Activated CD4-positive, CD25-positive, alpha-beta regulatory T cell (primary cell): Measurements from ENCODE around the gene RERG.
"Not testable (repeated sequence)": the region's sequence is repeated elsewhere in the genome, so short reads cannot be mapped to it uniquely, and the experiment has no call there.

Experiments
- DNase-seq, 4 experiments: peaks; one replicate each; lab custom pipeline; 2025; lab: John Stamatoyannopoulos, UW

Gene RERG

GRCh38 chr12:15143467-15143866 lies 77.8 kb downstream of the RERG start:
- no peak for DNase-seq

GRCh38 chr12:15142711-15143110 lies 78.5 kb downstream of the RERG start:
- no peak for DNase-seq

- DNase-seq, result no peak
Observed at GRCh38 chr12:15131431-15131830, 89.8 kb downstream of the RERG start.

- DNase-seq, result no peak
Observed at GRCh38 chr12:15130541-15130940, 90.7 kb downstream of the RERG start.

DNA sequence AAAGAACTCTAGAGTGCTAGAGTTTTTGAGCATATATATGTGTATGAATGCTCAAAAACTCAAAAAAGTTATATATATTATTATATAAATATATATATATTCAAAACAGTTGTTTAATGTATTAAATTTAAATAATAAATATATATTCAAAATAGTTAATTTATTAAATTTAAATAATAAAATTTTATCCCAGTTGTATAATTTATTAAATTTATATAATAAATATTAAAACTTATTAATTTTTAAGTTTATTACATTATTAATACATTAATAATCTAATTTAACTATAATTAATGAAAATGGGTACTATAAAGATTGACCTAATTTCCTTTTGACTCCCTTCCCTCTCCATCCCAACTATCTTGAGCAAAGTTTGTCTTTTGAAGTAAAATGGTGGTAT lies 97.8 kb downstream of the RERG start:
- no peak for DNase-seq

DNA sequence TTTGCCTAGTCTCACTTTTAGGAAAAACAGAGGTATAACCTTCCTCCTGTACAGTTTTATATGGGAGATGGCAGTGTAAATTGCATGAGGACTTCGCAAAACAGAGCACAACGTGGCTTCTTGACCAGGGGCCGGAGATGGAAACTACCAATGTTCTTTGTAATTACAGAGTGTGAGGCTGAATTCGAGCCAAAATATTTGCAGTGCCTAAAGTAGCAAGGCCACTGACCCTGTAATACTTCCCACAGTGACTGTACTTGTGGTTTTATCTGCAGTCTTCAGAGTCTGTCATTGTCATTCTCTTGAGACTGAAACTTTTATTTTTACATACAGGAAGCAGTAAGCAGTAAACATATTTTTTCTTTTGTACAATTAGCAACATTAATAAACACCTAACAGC lies 98.9 kb downstream of the RERG start:
- no peak for DNase-seq

- no peak for DNase-seq
Observed at GRCh38 chr12:15118955-15119354, 102.3 kb downstream of the RERG start.

DNA sequence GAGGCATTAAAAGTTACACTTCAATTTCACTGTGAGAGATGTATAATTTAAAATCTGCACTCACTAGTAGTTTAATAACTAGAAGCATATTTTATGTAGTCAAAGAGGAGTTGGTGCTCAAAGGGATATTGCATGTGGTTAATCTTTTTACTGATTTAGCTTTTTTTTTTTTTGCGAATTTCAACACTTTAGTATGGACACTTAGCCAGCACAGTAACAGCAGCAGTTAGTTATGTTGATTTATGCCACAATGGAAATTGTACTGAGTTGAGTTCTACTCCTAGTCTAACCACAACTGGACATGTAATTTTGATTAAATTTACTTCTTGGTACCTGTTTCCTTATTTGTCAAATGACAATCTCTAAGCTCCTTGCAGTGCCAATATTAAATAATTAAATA lies 104.2 kb downstream of the RERG start:
- DNase-seq, result no peak

DNA sequence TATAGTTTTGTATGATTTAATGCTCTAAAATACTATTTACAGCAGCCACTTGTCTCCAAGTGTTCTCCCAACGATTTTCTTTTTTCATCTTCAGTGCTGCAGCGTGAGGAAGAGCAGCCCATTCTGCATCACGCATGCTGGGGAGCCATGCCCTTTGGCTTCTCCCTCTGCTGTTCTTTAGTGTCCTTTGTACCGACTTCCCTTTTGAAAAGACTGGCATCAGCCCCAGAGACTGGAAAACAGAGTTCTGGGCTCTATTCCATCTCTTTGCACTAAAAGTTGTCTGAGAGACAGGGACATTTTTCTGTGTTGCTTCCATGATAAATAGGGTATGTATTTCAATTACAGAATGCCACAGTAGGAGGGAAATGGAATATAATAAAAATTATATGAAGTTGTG lies 105.1 kb downstream of the RERG start:
- no peak for DNase-seq

DNA sequence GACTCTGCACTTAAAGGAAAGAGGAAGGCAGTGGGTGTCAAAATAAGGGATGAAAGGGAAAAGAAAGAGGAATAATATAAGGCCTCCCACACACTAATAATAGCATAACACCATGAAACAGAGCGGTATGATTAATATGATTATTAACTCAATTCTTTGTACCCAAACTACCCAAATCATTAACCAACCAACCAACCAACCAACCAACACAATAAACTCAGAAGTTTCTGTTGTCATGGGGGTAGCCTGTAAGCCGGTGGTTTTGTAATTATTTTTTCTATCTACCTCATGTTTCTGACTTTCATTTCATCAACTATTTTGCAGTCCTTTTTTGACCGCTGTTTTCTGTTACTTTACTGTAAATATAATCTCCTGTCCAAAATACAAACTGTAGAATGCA lies 105.8 kb downstream of the RERG start:
- no peak for DNase-seq

DNA sequence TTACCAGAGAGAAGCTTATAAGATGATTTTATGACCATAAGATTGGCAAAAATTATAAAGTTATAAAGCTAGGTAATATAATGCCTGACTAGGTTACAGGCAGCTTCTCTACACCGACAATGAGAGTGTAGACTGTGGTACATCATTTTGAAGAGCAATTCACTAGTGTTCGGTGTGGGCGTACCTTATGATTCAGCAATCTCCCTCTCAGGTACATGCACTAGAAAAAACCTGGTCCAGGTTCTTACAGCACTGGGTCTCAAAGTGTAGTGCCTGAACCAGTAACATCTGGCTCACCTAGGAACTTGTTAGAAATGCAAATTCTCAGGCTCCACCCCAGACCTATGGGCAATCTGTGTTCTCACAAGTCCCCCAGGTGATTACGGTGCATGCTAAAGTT lies 106.7 kb downstream of the RERG start:
- no peak for DNase-seq

- no peak for DNase-seq
Observed at GRCh38 chr12:15092826-15093225, 128.4 kb downstream of the RERG start.

GRCh38 chr12:15090441-15090840 lies 130.8 kb downstream of the RERG start:
- DNase-seq, result no peak

DNA sequence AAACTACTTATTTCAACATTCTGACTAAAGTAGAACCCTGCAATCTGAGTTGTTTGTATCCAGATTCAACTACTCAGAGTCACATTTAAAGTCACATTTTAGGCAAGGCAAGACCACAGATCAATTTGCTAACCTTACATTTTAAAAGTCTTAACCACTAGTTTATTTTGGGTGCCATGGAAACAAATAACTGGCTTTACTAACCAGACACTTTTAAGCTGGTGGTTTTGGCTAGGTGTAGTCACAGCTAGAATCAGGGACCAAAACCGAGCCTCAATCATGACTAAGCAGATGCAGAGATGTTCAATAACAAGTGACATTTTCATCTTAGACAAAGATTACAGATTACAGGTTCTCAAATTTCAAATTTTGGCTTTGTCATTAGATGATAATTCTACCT lies 133.1 kb downstream of the RERG start:
- no peak for DNase-seq

- not testable (repeated sequence) for DNase-seq
Observed at GRCh38 chr12:15077751-15078150, 143.5 kb downstream of the RERG start.

DNA sequence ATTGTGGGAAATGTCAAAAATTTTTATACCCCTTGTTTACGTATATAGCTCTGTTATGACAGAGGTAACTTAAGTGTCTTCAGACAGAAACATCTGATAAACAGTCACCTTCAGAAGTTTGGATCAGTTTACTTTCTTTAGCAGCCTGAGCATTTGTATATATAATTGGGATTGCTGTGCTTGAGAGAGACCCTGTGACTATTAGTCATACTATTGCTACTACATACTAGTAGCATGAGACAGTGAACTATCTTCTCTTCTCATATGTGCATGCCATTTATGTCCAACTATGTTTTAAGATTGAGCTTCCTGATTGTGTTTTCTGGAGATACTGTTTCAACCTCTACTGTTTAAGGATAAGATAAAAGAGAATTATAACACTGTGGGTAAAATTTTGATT lies 146.9 kb downstream of the RERG start:
- no peak for DNase-seq

GRCh38 chr12:15059123-15059522 lies 162.1 kb downstream of the RERG start:
- DNase-seq, result no peak
